Muscle layer of colon (tissue), 2 donors: ENCODE results near the gene SNCAIP.

Experiments
- H3K27ac ChIP-seq: one replicate; pipeline ENCODE4 v1.7.0; 2013; ENCODE audit warnings: low read depth, mild to moderate bottlenecking, low read length, moderate library complexity
- H3K27me3 ChIP-seq, 2 donors: one replicate each; pipeline ENCODE4 v1.7.0; 2013; ENCODE audit warnings: low read length in 2 of 2, mild to moderate bottlenecking in 2 of 2; ENCODE audit not compliant: insufficient read depth in 2 of 2, control insufficient read depth in 1 of 2
- H3K36me3 ChIP-seq: one replicate; pipeline ENCODE4 v1.7.0; 2013; ENCODE audit warnings: mild to moderate bottlenecking, low read length; ENCODE audit not compliant: insufficient read depth
- H3K4me1 ChIP-seq: one replicate; pipeline ENCODE4 v1.7.0; 2013; ENCODE audit warnings: mild to moderate bottlenecking, low read length; ENCODE audit not compliant: insufficient read depth
- H3K4me3 ChIP-seq, 2 donors: one replicate each; pipeline ENCODE4 v1.7.0; 2013; ENCODE audit warnings: low read length in 2 of 2, low read depth in 1 of 2, mild to moderate bottlenecking in 1 of 2, moderate library complexity in 1 of 2
- H3K9ac ChIP-seq: one replicate; pipeline ENCODE4 v1.7.0; 2013; ENCODE audit warnings: low read length
- H3K9me3 ChIP-seq: one replicate; pipeline ENCODE4 v1.7.0; 2013; ENCODE audit warnings: mild to moderate bottlenecking, low read length
- donor health status: abdominal sarcoma.
- donor health status: Adenocarcinoma of cecum.

The SNCAIP gene

DNA sequence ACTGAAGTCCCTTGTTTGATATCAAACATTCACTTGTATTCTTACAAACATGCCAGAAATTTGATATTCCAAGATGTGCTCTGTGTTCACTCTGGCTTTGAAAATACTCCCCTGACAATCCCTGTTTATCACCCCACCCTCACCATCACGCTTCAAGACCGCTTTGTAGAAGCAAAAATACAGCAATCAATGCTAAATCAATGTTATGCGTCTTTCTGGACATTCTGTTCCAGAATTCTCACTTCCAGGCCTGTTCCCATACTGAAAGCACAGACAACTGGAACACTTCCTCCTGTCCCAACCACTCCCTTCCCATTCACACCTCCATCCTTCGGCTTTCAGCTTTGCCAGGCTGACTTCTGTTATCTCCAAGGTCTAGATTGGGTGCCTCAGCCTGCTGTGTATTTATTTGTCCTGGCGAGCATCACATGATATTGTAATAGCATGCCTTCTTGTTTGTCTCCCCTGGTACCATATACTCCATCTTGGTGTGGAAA is 72.8 kb downstream of the SNCAIP start:
- Histone ChIP-seq H3K4me1 (peaks cover 34% of the 10 kb centered on the region), H3K36me3 (no peaks in the 10 kb centered on the region), H3K9ac (no peak overlapping the region), H3K9me3 (no peaks in the 10 kb centered on the region), H3K27ac (no peak overlapping the region), H3K4me3 (no peak overlapping the region), H3K27me3 (no peaks in the 10 kb centered on the region)

DNA sequence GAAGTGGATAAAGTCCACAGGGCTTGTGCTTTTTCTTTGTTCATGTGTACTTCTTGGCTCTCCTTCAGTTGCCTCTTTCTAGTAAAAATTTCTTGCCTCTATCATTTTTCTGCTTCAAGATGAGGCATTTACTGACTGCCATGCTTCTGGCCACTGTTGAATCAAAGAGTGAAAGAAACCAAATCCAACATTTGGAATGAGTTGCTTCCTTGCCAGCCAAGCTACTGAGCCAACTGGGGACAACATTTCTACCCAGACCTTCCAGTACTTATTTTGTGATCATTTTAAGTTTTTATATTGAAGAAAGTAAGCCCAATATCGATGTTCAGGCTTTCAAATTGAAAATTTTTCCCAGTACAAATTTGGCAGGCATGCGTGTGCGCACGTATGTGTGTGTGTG is 73.2 kb downstream of the SNCAIP start:
- no peak overlapping the region for H3K27ac ChIP-seq

DNA sequence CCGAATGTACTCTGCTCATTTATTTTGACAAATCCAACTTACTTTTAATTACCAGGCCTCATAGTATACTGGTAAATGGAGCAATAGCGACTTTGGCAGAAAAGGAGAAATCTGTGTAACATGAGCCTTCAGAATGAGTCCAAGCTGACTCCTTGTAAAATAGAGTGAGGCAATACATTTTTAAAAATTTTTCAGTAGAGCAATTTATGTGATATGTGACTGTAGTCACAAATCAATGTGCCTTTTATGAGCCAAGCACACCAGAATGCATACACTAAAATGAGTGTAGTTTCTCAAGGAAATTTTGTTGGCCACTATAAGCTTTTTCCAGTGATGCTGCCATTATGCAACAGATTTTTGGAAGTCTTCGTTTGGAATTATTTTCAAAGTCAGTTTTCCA is 73.8 kb downstream of the SNCAIP start:
- Histone ChIP-seq H3K9me3 (no peaks in the 10 kb centered on the region), H3K27ac (no peak overlapping the region), H3K4me3 (no peak overlapping the region)

More for the DNA sequence above, 73.2 kb downstream of the SNCAIP start:
- Histone ChIP-seq H3K9me3 (no peaks in the 10 kb centered on the region), H3K4me1 (peaks cover 34% of the 10 kb centered on the region), H3K27me3 (no peaks in the 10 kb centered on the region), H3K4me3 (no peak overlapping the region), H3K36me3 (no peaks in the 10 kb centered on the region), H3K9ac (no peak overlapping the region)

DNA sequence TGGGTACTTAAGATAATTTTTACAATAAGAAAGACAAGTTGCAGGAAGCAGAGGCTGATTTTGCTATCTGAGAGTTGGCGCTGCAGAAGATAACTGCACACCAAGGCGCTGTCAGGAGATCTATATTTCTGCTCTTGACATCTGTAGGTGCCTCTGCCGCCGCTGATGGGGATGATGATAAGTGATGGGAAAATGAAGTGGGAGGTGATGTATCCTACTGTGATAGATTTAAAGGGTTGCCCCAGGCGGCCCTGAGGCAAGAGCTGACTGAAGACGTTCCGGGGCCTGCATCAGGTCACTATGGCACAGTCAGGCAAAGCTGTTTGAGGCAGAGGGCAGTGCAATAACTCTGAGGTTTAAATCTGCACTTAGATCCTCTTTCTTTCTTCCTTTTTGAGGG is 78.1 kb downstream of the SNCAIP start:
- Histone ChIP-seq H3K4me1 (peaks cover 44% of the 10 kb centered on the region), H3K27me3 (no peaks in the 10 kb centered on the region), H3K9ac (no peak overlapping the region), H3K36me3 (no peaks in the 10 kb centered on the region), H3K27ac (no peak overlapping the region), H3K4me3 (no peak overlapping the region), H3K9me3 (no peaks in the 10 kb centered on the region)

More for the DNA sequence above, 73.8 kb downstream of the SNCAIP start:
- Histone ChIP-seq H3K27me3 (no peaks in the 10 kb centered on the region), H3K4me1 (peaks cover 34% of the 10 kb centered on the region), H3K9ac (no peak overlapping the region), H3K36me3 (no peaks in the 10 kb centered on the region)

DNA sequence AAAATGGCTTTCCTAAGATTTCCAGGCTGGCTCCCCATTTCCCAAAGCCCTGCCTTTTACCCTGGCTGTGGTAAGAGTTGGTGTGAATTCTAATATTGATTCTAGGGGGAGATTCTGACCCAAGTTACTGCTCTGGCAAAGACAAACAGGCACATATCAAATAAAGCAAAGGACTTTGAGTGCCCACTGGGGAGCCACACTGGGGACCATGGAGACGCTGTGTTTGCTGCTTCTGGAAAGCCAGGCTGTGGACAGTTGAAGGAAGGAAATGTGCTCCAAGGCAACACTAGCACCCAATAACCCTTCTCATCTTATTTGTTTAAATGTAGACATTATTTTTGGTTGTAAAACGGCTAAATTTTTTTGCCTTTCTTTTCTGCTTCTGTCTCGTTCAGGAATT is 78.7 kb downstream of the SNCAIP start:
- H3K9ac ChIP-seq = no peak overlapping the region
- no peaks in the 10 kb centered on the region for H3K36me3 ChIP-seq
- H3K9me3 ChIP-seq = no peaks in the 10 kb centered on the region
- no peak overlapping the region for H3K27ac ChIP-seq
- H3K27me3 ChIP-seq = no peaks in the 10 kb centered on the region
- no peak overlapping the region for H3K4me3 ChIP-seq
- peaks cover 40% of the 10 kb centered on the region for H3K4me1 ChIP-seq

DNA sequence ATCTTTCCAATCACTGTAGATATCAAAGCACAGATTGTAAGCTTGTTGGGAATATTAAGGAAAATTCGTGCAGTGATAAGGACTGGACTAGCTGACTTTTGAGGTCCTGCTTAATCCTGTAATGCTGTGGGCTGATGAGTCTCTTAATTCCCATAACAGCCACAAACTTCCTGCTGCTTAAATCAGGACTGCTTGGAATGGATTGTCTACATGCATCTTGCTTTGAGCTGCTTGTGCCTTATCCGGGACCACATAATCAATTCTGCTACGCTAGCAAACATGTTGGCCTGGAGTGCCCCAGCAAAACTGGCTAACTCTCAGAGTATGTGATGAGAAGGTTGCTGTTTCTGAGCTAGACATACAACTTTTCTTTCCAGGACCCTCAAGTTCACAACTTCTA is 79.6 kb downstream of the SNCAIP start:
- Histone ChIP-seq H3K4me3 (no peak overlapping the region), H3K36me3 (no peaks in the 10 kb centered on the region), H3K27ac (no peak overlapping the region), H3K9me3 (no peaks in the 10 kb centered on the region), H3K4me1 (peaks cover 30% of the 10 kb centered on the region), H3K9ac (no peak overlapping the region), H3K27me3 (no peaks in the 10 kb centered on the region)

DNA sequence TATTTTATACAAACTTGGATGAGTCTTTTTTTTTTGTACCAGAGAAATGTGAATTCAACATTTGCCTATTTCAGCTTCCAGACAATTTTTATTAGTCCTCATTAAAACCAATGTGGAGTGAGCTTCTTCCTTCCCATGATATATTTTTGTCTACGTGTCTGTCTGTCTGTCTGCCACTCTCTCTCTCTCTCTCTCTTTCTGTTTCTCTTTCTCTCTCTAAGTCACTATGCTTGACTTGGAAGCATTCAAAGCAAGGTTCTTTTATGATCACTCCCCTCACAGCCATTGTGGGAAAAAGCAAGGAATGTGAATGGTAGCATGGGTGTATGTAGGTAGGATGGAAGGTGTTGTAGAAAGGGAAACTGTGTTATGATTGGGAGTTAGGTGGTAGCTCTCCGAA is 80.2 kb downstream of the SNCAIP start:
- H3K27ac ChIP-seq = no peak overlapping the region

DNA sequence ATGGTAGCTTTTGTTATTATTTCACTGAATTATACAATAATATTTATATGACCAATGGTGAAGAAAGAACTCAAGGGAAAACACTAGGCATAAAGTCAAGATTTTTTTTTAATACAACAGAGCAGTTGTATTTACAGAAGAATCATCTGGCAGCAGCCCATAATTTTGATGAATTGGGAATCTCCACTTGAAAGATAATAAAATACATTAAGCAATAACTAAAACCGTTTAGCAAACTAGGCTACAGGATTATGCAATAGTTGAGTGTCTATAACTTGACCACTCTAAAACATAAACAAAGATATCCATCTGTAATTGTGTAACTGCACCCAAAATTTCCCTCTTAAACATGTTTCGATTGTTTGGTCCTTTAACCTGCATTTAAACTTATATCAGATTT is 80.8 kb downstream of the SNCAIP start:
- Histone ChIP-seq H3K4me3 (no peak overlapping the region), H3K27ac (no peak overlapping the region), H3K9me3 (no peaks in the 10 kb centered on the region), H3K9ac (no peak overlapping the region), H3K4me1 (peaks cover 25% of the 10 kb centered on the region), H3K27me3 (no peaks in the 10 kb centered on the region), H3K36me3 (no peaks in the 10 kb centered on the region)

More for the DNA sequence above, 80.2 kb downstream of the SNCAIP start:
- H3K27me3 ChIP-seq = no peaks in the 10 kb centered on the region
- no peak overlapping the region for H3K9ac ChIP-seq
- H3K9me3 ChIP-seq = no peaks in the 10 kb centered on the region
- peaks cover 25% of the 10 kb centered on the region for H3K4me1 ChIP-seq
- no peaks in the 10 kb centered on the region for H3K36me3 ChIP-seq
- no peak overlapping the region for H3K4me3 ChIP-seq

DNA sequence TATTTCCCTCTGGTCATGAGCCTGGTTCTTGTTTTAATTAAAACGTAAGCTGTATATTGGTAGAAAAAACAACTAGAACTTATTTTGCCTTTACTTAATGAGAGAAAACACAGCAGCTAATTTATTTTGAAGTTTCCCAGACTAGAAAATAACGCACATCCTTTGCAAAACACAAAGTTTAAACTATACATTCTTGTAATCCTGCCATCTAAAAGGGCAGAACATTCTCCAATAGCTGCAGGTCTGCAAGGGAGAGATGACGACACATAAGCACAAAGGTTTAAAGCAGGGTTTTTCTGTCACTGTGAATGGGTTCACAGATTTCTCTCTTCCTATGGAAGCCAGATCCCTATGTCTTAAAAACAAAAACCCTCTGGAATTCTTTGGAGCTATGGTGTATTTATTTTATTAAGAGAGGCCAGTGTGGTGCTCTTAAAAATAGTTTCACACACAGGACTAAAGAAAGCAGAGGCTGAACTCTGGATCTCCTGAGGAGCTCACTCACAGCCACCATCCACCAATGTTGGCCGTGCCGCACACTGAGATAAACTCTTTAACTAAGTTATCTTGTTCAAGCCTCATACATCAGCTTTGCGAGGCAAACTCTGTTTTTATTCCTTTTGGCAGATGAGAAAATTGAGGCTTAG is 82.4 kb downstream of the SNCAIP start:
- no peak overlapping the region for H3K4me3 ChIP-seq
- H3K27ac ChIP-seq = peak overlapping the region; percentile 17
- H3K9me3 ChIP-seq = no peaks in the 10 kb centered on the region
- H3K4me1 ChIP-seq = peaks cover 25% of the 10 kb centered on the region
- H3K9ac ChIP-seq = no peak overlapping the region
- no peaks in the 10 kb centered on the region for H3K27me3 ChIP-seq
- H3K36me3 ChIP-seq = no peaks in the 10 kb centered on the region

DNA sequence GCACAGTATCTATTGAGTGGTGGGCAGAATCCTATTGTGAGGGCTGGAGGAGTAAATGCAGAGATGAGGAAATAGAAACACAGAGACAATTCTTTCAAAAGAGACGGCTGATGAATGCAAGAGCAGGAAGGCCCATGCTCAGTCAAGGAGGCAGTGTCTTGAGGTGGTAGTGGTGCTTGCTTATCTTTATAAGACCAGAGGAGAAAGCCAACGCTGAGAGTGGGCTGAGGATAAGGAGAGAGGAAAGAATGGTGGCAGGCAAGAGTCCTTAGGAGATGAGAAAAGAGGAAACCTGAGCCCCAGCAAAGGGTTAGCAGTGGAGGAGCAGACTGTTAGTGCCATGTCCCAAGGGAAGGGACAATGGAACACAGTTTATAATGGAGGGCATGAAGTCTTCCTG is 86.0 kb downstream of the SNCAIP start:
- no peak overlapping the region for H3K27ac ChIP-seq
- H3K4me1 ChIP-seq = peaks cover 23% of the 10 kb centered on the region
- H3K27me3 ChIP-seq = no peaks in the 10 kb centered on the region
- H3K4me3 ChIP-seq = no peak overlapping the region
- H3K9ac ChIP-seq = no peak overlapping the region
- H3K9me3 ChIP-seq = no peaks in the 10 kb centered on the region
- no peaks in the 10 kb centered on the region for H3K36me3 ChIP-seq

DNA sequence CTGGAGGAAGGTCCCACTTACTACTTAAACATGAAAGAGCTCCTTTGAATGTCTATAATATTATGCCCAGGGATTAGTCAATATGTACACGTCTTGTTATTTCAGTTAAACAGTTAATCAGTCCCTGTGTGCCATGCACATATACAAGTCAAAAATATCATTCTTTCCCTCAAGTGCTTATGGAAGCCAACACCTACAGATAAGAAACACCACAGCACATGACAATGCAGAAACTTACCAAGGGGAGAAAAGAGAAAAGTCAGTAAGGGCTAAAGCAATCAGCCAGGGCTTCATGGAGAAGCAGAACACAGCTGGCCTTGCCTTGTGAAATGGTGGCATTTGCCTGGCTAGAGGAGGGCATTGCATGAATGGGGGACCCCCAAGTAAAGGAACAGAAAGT is 88.3 kb downstream of the SNCAIP start:
- no peaks in the 10 kb centered on the region for H3K27me3 ChIP-seq
- H3K27ac ChIP-seq = no peak overlapping the region
- no peaks in the 10 kb centered on the region for H3K36me3 ChIP-seq
- H3K4me3 ChIP-seq = no peak overlapping the region
- H3K9me3 ChIP-seq = no peaks in the 10 kb centered on the region
- H3K4me1 ChIP-seq = peaks cover 7% of the 10 kb centered on the region
- no peak overlapping the region for H3K9ac ChIP-seq

DNA sequence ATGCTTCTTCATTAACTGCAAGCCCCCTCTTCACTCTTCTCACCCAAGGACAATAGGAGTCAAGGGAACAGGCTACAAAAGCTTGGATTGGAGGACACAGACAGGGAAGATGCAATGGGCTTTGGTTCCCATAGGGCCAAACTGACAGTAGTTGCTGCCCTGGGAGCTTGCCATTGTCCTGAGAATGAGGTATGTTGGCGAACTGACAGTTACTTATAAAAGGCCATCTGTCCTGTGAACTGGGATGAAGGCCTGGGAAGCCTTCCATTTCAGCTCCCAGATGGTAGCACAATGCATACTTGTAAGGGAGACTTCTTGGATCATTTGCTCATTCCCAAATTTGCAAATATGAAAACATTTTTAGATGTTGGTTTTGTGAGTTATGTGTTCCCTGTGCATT is 88.9 kb downstream of the SNCAIP start:
- Histone ChIP-seq H3K4me1 (peaks cover 7% of the 10 kb centered on the region), H3K9ac (no peak overlapping the region), H3K27me3 (no peaks in the 10 kb centered on the region), H3K9me3 (no peaks in the 10 kb centered on the region), H3K27ac (no peak overlapping the region), H3K36me3 (no peaks in the 10 kb centered on the region), H3K4me3 (no peak overlapping the region)
